GM13976 (cell line): ENCODE measurements around the gene ITGA11.
A peak's percentile ranks its signal among the peaks of the same experiment; 100 is the strongest.

Source experiments
- DNase-seq: peaks from one replicate; pipeline ENCODE4 v3.0.0; 2012; ENCODE audit warnings: low spot score
- CTCF ChIP-seq: IDR thresholded peaks from 2 replicates; pipeline ENCODE4 v1.5.1; 2012; ENCODE audit warnings: borderline replicate concordance, mild to moderate bottlenecking; ENCODE audit not compliant: insufficient read depth; ENCODE audit errors: extremely low read depth, missing control alignments, control extremely low read depth
- in situ Hi-C: fragments of 300-500 bp; cut with MboI; formaldehyde crosslinking; loops from one replicate; pipeline ENCODE4 v1.12.0; 2022; ENCODE audit warnings: low sequenced_read_pairs, mixed read lengths, inconsistent platforms; ENCODE audit not compliant: unreplicated experiment

Gene ITGA11

GRCh38 chr15:68277603-68278344 lies 154.2 kb downstream of the ITGA11 start, which contains the start of gene FEM1B:
TSS of gene FEM1B (plus strand) at chr15:68277745. CDS start at chr15:68278418, 673 bp downstream.
- no peak for TF ChIP-seq CTCF
- in situ Hi-C loops = no loop called here
- peak; percentile 94 for DNase-seq

- TF ChIP-seq CTCF = no peak
- DNase-seq = no peak
- in situ Hi-C loops = no loop called here
Observed at GRCh38 chr15:68277131-68277602, 154.8 kb downstream of the ITGA11 start.

- no peak for TF ChIP-seq CTCF
- in situ Hi-C loops = no loop called here
- DNase-seq = no peak
Observed at GRCh38 chr15:68276668-68277067, 155.3 kb downstream of the ITGA11 start.

- in situ Hi-C loops = no loop called here
- no peak for DNase-seq
- no peak for TF ChIP-seq CTCF
Observed at GRCh38 chr15:68275165-68275746, 156.7 kb downstream of the ITGA11 start.

- in situ Hi-C loops = no loop called here
- TF ChIP-seq CTCF = no peak
- DNase-seq = no peak
Observed at GRCh38 chr15:68274201-68274848, 157.6 kb downstream of the ITGA11 start.

- DNase-seq = no peak
- in situ Hi-C loops = no loop called here
- no peak for TF ChIP-seq CTCF
Observed at GRCh38 chr15:68272721-68273271, 159.2 kb downstream of the ITGA11 start.
